Activated T-cell treated with anti-CD3 and anti-CD28 coated beads, Interleukin-2, amount 50 U/mL, for 4 hours (primary cell): ENCODE results near the gene GSTA1. TPM values are rescaled to one million over a fixed set of nuclear protein-coding genes. Genes with fewer than 3 reads are reported as not detected.
"Not testable (repeated sequence)": the region's sequence is repeated elsewhere in the genome, so short reads cannot be mapped to it uniquely, and the experiment has no call there.

Experiments used
- ATAC-seq, 2 donors: fragments of 200-7000 bp; cut with Tn5 transposase; one replicate each; pipeline ENCODE4 v1.10.0; 2021
- DNase-seq: peaks from one replicate; pipeline ENCODE4 v3.0.0-alpha.2; 2020
- H3K27me3 Mint-ChIP-seq: one replicate; pipeline ENCODE4 v1.8.0; 2021; ENCODE audit warnings: low read depth, mixed read lengths
- H3K36me3 Mint-ChIP-seq: one replicate; pipeline ENCODE4 v1.8.0; 2022; ENCODE audit warnings: mixed read lengths; ENCODE audit not compliant: insufficient read depth
- H3K4me1 Mint-ChIP-seq: one replicate; pipeline ENCODE4 v1.8.0; 2021; ENCODE audit warnings: low read depth, mixed read lengths
- H3K4me3 Mint-ChIP-seq: one replicate; pipeline ENCODE4 v1.8.0; 2021; ENCODE audit warnings: mild to moderate bottlenecking, moderate library complexity, mixed read lengths
- H3K9me3 Mint-ChIP-seq: one replicate; pipeline ENCODE4 v1.8.0; 2021; ENCODE audit warnings: mixed read lengths
- total RNA-seq, 3 donors: library from RNA; stranded (reverse); gene quantifications; one replicate each; pipeline ENCODE4 v1.2.1, GENCODE V29; 2021

GSTA1 gene
- total RNA-seq, 3 donors from 2014 or later: 0.18 TPM; not detected in 2

DNA sequence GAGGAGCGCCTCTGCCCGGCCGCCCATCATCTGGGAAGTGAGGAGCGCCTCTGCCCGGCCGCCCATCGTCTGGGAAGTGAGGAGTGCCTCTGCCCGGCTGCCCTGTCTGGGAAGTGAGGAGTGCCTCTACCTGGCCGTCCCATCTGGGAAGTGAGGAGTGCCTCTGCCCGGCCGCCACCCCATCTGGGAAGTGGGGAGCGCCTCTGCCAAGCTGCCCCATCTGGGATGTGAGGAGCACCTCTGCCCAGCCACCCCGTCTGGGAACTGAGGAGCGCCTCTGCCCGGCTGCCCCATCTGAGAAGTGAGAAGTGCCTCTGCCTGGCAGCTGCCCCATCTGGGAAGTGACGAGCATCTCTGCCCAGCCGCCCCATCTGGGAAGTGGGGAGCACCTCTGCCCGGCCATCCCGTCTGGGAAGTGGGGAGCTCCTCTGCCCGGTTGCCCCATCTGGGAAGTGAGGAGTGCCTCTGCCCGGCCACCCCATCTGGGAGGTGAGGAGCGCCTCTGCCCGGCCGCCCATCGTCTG, 21.7 kb upstream of the GSTA1 start:
- H3K9me3 Mint-ChIP-seq: peaks cover 11% of the 10 kb centered on the region
- not testable (repeated sequence) for H3K27me3 Mint-ChIP-seq, H3K4me3 Mint-ChIP-seq, DNase-seq, H3K36me3 Mint-ChIP-seq, ATAC-seq, H3K4me1 Mint-ChIP-seq

- DNase-seq (no peak), ATAC-seq (no peak)
- Mint-ChIP-seq H3K4me3 (no peak overlapping the region), H3K27me3 (peaks cover 4% of the 10 kb centered on the region), H3K36me3 (no peaks in the 10 kb centered on the region), H3K4me1 (no peaks in the 10 kb centered on the region), H3K9me3 (peaks cover 11% of the 10 kb centered on the region)
These were observed 18.2 kb upstream of the GSTA1 start for GRCh38 chr6:52821842-52822241.

DNA sequence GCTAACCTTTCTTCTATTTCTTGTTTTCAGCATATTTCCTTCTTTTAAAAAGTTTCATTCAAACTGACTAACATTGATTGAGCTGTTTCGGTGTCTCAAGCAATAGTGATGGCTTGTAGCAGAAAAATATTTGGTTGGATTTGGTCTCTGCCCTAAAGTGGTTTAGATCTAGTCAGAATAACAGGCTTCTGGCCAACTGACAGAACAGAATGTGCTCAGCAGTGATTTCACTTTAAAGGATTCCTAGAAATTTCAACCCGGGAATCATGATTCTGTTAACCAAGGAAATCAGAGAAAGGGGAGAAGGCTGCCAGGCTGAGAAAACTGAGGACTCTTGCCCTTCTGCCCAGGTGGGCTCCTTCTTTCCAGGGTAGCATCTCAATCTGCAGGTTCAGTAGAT, 16.6 kb upstream of the GSTA1 start:
- H3K4me1 Mint-ChIP-seq: no peaks in the 10 kb centered on the region
- DNase-seq (no peak), ATAC-seq (no peak)
- H3K36me3 Mint-ChIP-seq: no peaks in the 10 kb centered on the region
- peaks cover 3% of the 10 kb centered on the region for H3K27me3 Mint-ChIP-seq
- H3K9me3 Mint-ChIP-seq: peaks cover 11% of the 10 kb centered on the region
- H3K4me3 Mint-ChIP-seq: no peak overlapping the region

- no peaks in the 10 kb centered on the region for H3K36me3 Mint-ChIP-seq
- peak; percentile 69 to 77 for ATAC-seq
- H3K4me1 Mint-ChIP-seq: no peaks in the 10 kb centered on the region
- peak; percentile 27 for DNase-seq
- no peaks in the 10 kb centered on the region for H3K9me3 Mint-ChIP-seq
- H3K4me3 Mint-ChIP-seq: no peak overlapping the region
- peaks cover 12% of the 10 kb centered on the region for H3K27me3 Mint-ChIP-seq
These were observed 11.8 kb upstream of the GSTA1 start for GRCh38 chr6:52815167-52816092.

- H3K36me3 Mint-ChIP-seq, ATAC-seq, H3K9me3 Mint-ChIP-seq, H3K4me3 Mint-ChIP-seq, DNase-seq, H3K4me1 Mint-ChIP-seq: not testable (repeated sequence)
- H3K27me3 Mint-ChIP-seq: peaks cover 12% of the 10 kb centered on the region
These were observed 10.9 kb upstream of the GSTA1 start for GRCh38 chr6:52814545-52814944.

DNA sequence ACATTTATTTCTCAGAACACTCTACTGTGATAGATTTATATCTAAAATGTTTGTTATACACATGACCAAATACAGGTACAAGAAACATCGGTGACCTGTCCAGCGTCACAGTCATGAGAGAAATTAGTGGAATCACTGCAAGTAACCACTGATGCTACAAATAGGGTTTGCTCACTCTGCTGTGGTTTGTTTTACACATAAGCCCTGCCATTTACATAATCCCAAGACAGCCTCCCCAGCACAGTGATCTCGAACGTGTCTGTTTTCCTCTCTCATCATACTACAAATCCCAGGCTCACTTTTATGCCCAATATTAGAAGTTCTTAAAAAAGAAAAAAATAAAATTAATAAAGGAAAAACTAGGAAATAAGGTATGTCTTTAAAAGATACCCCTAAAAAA, 6.2 kb upstream of the GSTA1 start:
- not testable (repeated sequence) for H3K4me3 Mint-ChIP-seq

DNA sequence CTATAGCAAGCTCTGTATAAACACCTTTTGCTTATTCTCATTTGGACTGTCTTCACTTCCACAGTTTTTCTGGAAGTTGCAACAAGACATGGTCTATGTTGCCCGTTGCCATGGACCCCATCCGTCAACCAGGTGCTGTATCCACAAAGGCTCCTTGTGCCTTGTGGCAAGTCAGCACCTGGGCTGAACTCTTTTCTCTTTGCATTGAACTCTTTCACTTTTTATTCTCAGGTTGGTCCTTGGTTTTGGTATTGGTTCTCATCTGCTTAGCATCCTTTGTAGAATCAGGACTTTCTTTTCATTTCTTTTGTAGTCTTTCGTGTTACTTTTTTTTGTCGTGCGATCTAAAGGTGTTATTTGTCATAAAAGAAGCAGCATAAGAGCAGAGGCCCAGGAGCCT, 5.0 kb upstream of the GSTA1 start:
- H3K4me1 Mint-ChIP-seq: no peaks in the 10 kb centered on the region
- ATAC-seq: no peak
- no peak overlapping the region for H3K4me3 Mint-ChIP-seq
- no peaks in the 10 kb centered on the region for H3K36me3 Mint-ChIP-seq
- H3K9me3 Mint-ChIP-seq: no peaks in the 10 kb centered on the region
- peaks cover 13% of the 10 kb centered on the region for H3K27me3 Mint-ChIP-seq
- DNase-seq: no peak

More for the DNA sequence above, 6.2 kb upstream of the GSTA1 start:
- not testable (repeated sequence) for H3K4me1 Mint-ChIP-seq, ATAC-seq, DNase-seq, H3K9me3 Mint-ChIP-seq, H3K36me3 Mint-ChIP-seq
- peaks cover 12% of the 10 kb centered on the region for H3K27me3 Mint-ChIP-seq

DNA sequence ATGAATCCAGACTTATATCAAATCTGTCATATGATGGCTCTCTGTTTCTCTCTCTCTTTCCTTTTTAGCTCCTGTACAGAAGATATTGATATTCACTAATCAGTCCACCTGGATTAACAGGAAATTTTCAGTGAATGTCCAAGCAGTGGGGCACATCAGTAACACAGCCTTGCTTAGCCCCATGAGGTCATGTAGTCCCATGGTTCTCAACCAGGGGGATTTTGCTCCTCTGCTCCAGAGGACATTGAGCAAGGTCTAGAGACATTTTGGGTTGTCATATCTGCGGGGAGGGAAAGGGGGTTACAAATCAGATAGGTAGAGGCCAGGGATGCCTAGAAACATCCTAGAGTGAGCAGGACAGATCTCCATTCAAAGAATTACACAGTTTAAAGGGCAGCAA, 810 bp downstream of the GSTA1 start:
- H3K27me3 Mint-ChIP-seq: peaks cover 13% of the 10 kb centered on the region
- H3K36me3 Mint-ChIP-seq: no peaks in the 10 kb centered on the region
- ATAC-seq (no peak), DNase-seq (no peak)
- no peak overlapping the region for H3K4me3 Mint-ChIP-seq
- no peaks in the 10 kb centered on the region for H3K4me1 Mint-ChIP-seq
- H3K9me3 Mint-ChIP-seq: no peaks in the 10 kb centered on the region

DNA sequence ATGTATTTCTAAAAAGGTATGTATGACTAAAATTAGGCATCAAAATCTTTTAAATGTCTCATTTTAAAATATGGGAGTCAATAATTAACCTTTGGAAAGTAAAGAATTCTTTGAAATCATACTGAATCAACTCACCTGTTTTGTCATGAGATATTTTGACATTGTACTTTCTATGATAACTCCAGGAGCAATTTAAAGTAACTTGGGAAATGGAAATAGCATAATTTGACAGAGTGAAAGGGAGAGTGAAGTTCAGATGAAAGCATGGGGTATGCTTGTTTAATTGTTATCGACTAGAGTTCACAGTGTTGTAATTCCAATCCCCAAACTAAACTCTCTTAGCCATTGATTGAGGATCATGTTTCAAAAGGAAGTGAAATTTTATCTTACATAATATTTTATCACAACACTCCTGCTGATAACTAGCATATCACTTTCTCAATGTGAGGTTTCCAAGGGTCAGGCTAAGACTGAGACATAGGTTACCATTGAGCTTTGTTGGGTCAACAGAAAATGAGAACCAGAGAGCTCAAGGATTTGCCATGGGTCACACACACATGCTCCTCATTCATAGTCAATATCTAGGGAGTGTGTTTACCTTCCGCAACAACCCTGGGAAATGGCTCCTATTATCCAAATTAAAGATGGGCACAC, 2.3 kb downstream of the GSTA1 start:
- Mint-ChIP-seq H3K4me1 (no peaks in the 10 kb centered on the region), H3K27me3 (peaks cover 19% of the 10 kb centered on the region), H3K36me3 (no peaks in the 10 kb centered on the region), H3K9me3 (no peaks in the 10 kb centered on the region), H3K4me3 (no peak overlapping the region)
- ATAC-seq: no peak
- DNase-seq: no peak

DNA sequence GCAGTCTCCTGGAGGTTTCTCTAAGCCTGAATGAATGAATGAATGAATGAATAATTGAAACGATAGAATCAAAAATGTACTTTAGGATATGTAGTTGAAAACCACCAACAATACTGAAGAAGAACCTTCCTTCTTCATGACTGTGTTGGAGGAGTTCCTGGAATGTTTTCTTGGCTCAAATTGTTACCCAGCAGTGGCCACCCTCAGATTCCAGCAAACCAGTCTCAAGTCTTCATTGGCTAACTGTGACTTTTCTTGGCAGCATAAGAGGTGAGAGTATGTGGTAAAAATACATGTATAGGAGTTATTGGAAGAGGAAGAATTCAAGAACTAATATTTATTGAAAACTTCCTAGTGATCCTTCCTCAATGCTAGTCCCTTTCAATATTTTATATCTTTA, 4.3 kb downstream of the GSTA1 start:
- not testable (repeated sequence) for ATAC-seq, H3K4me1 Mint-ChIP-seq, DNase-seq, H3K36me3 Mint-ChIP-seq, H3K4me3 Mint-ChIP-seq, H3K9me3 Mint-ChIP-seq
- H3K27me3 Mint-ChIP-seq: peaks cover 21% of the 10 kb centered on the region

DNA sequence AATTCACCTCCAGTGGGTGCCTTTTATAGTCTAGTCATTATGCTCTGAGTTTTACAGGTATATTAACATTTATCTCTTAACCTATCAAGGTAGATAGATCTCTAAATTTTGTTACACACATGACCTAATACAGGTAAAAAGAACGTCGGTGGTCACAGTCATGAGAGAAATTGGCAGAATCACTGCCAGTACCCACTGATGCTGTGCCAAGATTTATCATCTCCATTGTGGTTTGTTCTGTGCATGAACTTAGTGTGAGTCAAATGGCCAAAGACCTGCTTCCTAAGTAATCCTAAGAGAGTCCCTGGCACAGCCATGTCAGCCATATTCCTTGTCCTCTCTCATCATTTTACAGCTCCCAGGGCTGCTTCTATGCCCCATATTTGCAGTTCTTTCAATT, 9.2 kb downstream of the GSTA1 start:
- peaks cover 14% of the 10 kb centered on the region for H3K27me3 Mint-ChIP-seq
- DNase-seq, H3K36me3 Mint-ChIP-seq, H3K4me1 Mint-ChIP-seq, H3K4me3 Mint-ChIP-seq, H3K9me3 Mint-ChIP-seq, ATAC-seq: not testable (repeated sequence)

DNA sequence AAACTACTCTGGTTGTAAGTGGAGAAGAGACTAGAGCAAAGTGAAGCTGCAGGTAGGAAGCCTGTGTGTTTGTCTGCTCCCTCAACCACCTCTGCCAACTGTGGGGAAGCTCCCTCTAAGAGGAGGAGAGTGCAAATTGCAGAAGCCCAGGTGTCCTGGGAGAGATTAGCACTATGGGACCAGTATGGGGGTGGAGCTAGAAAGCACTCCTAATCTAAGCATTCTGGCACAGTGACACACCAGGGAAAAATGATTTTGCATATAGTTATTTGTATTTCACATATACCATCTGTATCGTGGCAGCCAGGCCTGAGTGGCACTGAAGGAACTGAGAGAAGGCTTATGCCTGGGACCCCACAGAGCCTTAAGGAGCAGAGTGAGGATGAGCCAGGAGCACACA, 12.8 kb downstream of the GSTA1 start:
- H3K4me1 Mint-ChIP-seq: no peaks in the 10 kb centered on the region
- H3K9me3 Mint-ChIP-seq: peaks cover 4% of the 10 kb centered on the region

GRCh38 chr6:52789658-52790057, 14.0 kb downstream of the GSTA1 start:
- ATAC-seq, H3K27me3 Mint-ChIP-seq, DNase-seq, H3K9me3 Mint-ChIP-seq, H3K36me3 Mint-ChIP-seq, H3K4me1 Mint-ChIP-seq, H3K4me3 Mint-ChIP-seq: not testable (repeated sequence)

More for the DNA sequence above, 12.8 kb downstream of the GSTA1 start:
- no peak for DNase-seq
- peaks cover 7% of the 10 kb centered on the region for H3K27me3 Mint-ChIP-seq
- ATAC-seq: no peak
- no peak overlapping the region for H3K4me3 Mint-ChIP-seq
- no peaks in the 10 kb centered on the region for H3K36me3 Mint-ChIP-seq

DNA sequence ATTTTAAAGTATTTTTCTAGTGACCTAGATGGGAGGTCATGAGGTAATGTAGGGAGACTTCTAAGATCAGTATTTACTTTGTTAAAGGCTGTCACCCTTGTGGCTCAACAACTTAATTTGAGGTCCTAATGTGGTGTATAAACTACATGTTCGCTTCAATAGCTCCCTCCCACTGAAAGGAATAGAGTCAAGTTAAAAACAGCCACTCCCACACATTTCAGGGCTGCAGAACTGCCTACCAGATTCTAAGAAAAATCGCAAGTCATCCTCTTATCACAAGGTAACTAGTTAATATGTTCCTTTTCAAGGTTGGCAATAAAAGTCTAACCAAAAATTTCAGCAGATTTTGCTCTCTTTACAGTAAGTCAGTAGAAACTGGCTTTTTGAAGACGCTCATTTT, 15.1 kb downstream of the GSTA1 start:
- DNase-seq (no peak), ATAC-seq (no peak)
- Mint-ChIP-seq H3K36me3 (no peaks in the 10 kb centered on the region), H3K27me3 (peaks cover 3% of the 10 kb centered on the region), H3K9me3 (peaks cover 4% of the 10 kb centered on the region), H3K4me1 (no peaks in the 10 kb centered on the region), H3K4me3 (no peak overlapping the region)

DNA sequence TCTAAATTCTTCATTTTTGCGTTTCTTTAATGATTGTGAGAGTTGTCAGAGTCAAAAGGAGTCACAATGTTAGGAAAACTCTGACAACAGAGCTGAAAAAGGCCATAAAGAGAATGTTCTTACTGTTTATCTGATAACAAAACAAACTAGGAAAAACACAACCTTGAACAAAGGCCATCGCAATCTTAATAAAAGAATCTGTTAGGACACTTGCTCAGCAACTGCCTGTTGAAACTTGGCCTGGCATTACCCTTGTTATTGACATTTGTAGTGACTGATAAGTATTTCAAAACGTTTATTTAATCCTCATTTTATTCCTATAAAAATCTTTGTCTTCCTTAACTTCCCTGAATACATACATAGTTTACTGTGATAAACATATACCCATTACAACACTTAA, 15.7 kb downstream of the GSTA1 start:
- ATAC-seq (no peak), DNase-seq (no peak)
- H3K4me3 Mint-ChIP-seq: no peak overlapping the region
- peaks cover 3% of the 10 kb centered on the region for H3K27me3 Mint-ChIP-seq
- H3K4me1 Mint-ChIP-seq: no peaks in the 10 kb centered on the region
- no peaks in the 10 kb centered on the region for H3K36me3 Mint-ChIP-seq
- peaks cover 4% of the 10 kb centered on the region for H3K9me3 Mint-ChIP-seq
